ENCODE data around the gene LIMS2. TPM values are rescaled to one million over a fixed set of nuclear protein-coding genes. Genes with fewer than 3 reads are reported as not detected.

LIMS2 gene
- total and polyA plus RNA-seq, 5 donors: 163 to 224 (median 200) TPM

GRCh38 chr2:127683757-127684156 is 8.4 kb upstream of the LIMS2 start:
- Histone ChIP-seq H3K27me3 (ENCODE audit: control insufficient read depth, insufficient read depth) (no peaks in the 10 kb centered on the region), H3K9me3 (ENCODE audit: control insufficient read depth, low read length) (no peaks in the 10 kb centered on the region), H3K4me3 (ENCODE audit: low read length) (no peak overlapping the region), H3K27ac (ENCODE audit: low read length) (no peak overlapping the region), H3K4me1 (ENCODE audit: control insufficient read depth, insufficient read depth, low read length) (peaks cover 1% of the 10 kb centered on the region)
- peak in 1 of 3 donors; percentile 57 for DNase-seq
- ATAC-seq: peak in 1 of 2 donors; percentile 26
- intact Hi-C loops (cut with DNase I): loop anchor here in 1 of 4 donors (5.0 kb wide), 1 partner anchor 91 kb away; no protein-coding TSS in a partner anchor
- WGBS: 38% methylated on average over 15 of the region's 15 CpGs

GRCh38 chr2:127683056-127683455 is 7.7 kb upstream of the LIMS2 start:
- peaks cover 1% of the 10 kb centered on the region for H3K4me1 ChIP-seq (ENCODE audit: control insufficient read depth, insufficient read depth, low read length)
- no peak overlapping the region for H3K27ac ChIP-seq (ENCODE audit: low read length)
- DNase-seq (no peak), ATAC-seq (no peak)
- H3K27me3 ChIP-seq (ENCODE audit: control insufficient read depth, insufficient read depth): no peaks in the 10 kb centered on the region
- intact Hi-C loops (cut with DNase I): loop anchor here in 1 of 4 donors (5.0 kb wide), 1 partner anchor 91 kb away; no protein-coding TSS in a partner anchor
- no peak overlapping the region for H3K4me3 ChIP-seq (ENCODE audit: low read length)
- H3K9me3 ChIP-seq (ENCODE audit: control insufficient read depth, low read length): no peaks in the 10 kb centered on the region

GRCh38 chr2:127681976-127682857 is 6.9 kb upstream of the LIMS2 start:
- no peak overlapping the region for H3K4me3 ChIP-seq (ENCODE audit: low read length)
- H3K27ac ChIP-seq (ENCODE audit: low read length): no peak overlapping the region
- no peaks in the 10 kb centered on the region for H3K27me3 ChIP-seq (ENCODE audit: control insufficient read depth, insufficient read depth)
- H3K9me3 ChIP-seq (ENCODE audit: control insufficient read depth, low read length): no peaks in the 10 kb centered on the region
- WGBS: 72% methylated on average over 6 of the region's 6 CpGs
- H3K4me1 ChIP-seq (ENCODE audit: control insufficient read depth, insufficient read depth, low read length): peaks cover 1% of the 10 kb centered on the region
- no peak for DNase-seq
- no peak for ATAC-seq
- intact Hi-C loops (cut with DNase I): loop anchor here in 1 of 4 donors (5.0 kb wide), 1 partner anchor 90 kb away; no protein-coding TSS in a partner anchor

- Histone ChIP-seq H3K4me1 (ENCODE audit: control insufficient read depth, insufficient read depth, low read length) (peaks cover 3% of the 10 kb centered on the region), H3K9me3 (ENCODE audit: control insufficient read depth, low read length) (no peaks in the 10 kb centered on the region), H3K4me3 (ENCODE audit: low read length) (peak overlapping the region; percentile 45), H3K27me3 (ENCODE audit: control insufficient read depth, insufficient read depth) (no peaks in the 10 kb centered on the region), H3K27ac (ENCODE audit: low read length) (peak overlapping the region; percentile 15)
- peak; percentile 57 to 73 for ATAC-seq
- DNase-seq: peak; percentile 60 to 88 (median 79)
- WGBS: 25% methylated on average over 25 of the region's 25 CpGs
- intact Hi-C loops (cut with DNase I): loop anchor here in 1 of 4 donors (5.0 kb wide), 1 partner anchor 89 kb away; no protein-coding TSS in a partner anchor
Measured at GRCh38 chr2:127681288-127681804, 6.0 kb upstream of the LIMS2 start.

GRCh38 chr2:127680706-127681287 is 5.5 kb upstream of the LIMS2 start:
- no peaks in the 10 kb centered on the region for H3K27me3 ChIP-seq (ENCODE audit: control insufficient read depth, insufficient read depth)
- peak overlapping the region; percentile 15 for H3K27ac ChIP-seq (ENCODE audit: low read length)
- WGBS: 69% methylated on average over 19 of the region's 19 CpGs
- DNase-seq: no peak
- no peaks in the 10 kb centered on the region for H3K9me3 ChIP-seq (ENCODE audit: control insufficient read depth, low read length)
- peak overlapping the region; percentile 45 for H3K4me3 ChIP-seq (ENCODE audit: low read length)
- peaks cover 3% of the 10 kb centered on the region for H3K4me1 ChIP-seq (ENCODE audit: control insufficient read depth, insufficient read depth, low read length)
- intact Hi-C loops (cut with DNase I): loop anchor here in 1 of 4 donors (5.0 kb wide), 1 partner anchor 88 kb away; no protein-coding TSS in a partner anchor
- ATAC-seq: peak in 1 of 2 donors; percentile 10

- peak overlapping the region; percentile 45 for H3K4me3 ChIP-seq (ENCODE audit: low read length)
- H3K4me1 ChIP-seq (ENCODE audit: control insufficient read depth, insufficient read depth, low read length): peaks cover 2% of the 10 kb centered on the region
- H3K27me3 ChIP-seq (ENCODE audit: control insufficient read depth, insufficient read depth): no peaks in the 10 kb centered on the region
- intact Hi-C loops (cut with DNase I): loop anchor here in 1 of 4 donors (5.0 kb wide), 1 partner anchor 88 kb away; no protein-coding TSS in a partner anchor
- H3K9me3 ChIP-seq (ENCODE audit: control insufficient read depth, low read length): no peaks in the 10 kb centered on the region
- DNase-seq: no peak
- 85% methylated on average over 15 of the region's 15 CpGs for WGBS
- no peak overlapping the region for H3K27ac ChIP-seq (ENCODE audit: low read length)
- no peak for ATAC-seq
Measured at GRCh38 chr2:127679680-127680361, 4.5 kb upstream of the LIMS2 start.

GRCh38 chr2:127678991-127679390 is 3.7 kb upstream of the LIMS2 start:
- intact Hi-C loops (cut with DNase I): no loop called here
- no peak for ATAC-seq
- peak in 1 of 3 donors; percentile 46 for DNase-seq
- H3K4me3 ChIP-seq (ENCODE audit: low read length): no peak overlapping the region
- no peaks in the 10 kb centered on the region for H3K9me3 ChIP-seq (ENCODE audit: control insufficient read depth, low read length)
- H3K27ac ChIP-seq (ENCODE audit: low read length): no peak overlapping the region
- H3K27me3 ChIP-seq (ENCODE audit: control insufficient read depth, insufficient read depth): no peaks in the 10 kb centered on the region
- H3K4me1 ChIP-seq (ENCODE audit: control insufficient read depth, insufficient read depth, low read length): peaks cover 2% of the 10 kb centered on the region
- WGBS: 80% methylated on average over 6 of the region's 6 CpGs

GRCh38 chr2:127678531-127678930 is 3.2 kb upstream of the LIMS2 start:
- H3K4me3 ChIP-seq (ENCODE audit: low read length): no peak overlapping the region
- ATAC-seq (no peak), DNase-seq (no peak)
- H3K4me1 ChIP-seq (ENCODE audit: control insufficient read depth, insufficient read depth, low read length): peaks cover 2% of the 10 kb centered on the region
- WGBS: 89% methylated on average over 10 of the region's 10 CpGs
- no peaks in the 10 kb centered on the region for H3K9me3 ChIP-seq (ENCODE audit: control insufficient read depth, low read length)
- no peak overlapping the region for H3K27ac ChIP-seq (ENCODE audit: low read length)
- no peaks in the 10 kb centered on the region for H3K27me3 ChIP-seq (ENCODE audit: control insufficient read depth, insufficient read depth)
- intact Hi-C loops (cut with DNase I): no loop called here

GRCh38 chr2:127676906-127677305 is 1.6 kb upstream of the LIMS2 start:
- no peak overlapping the region for H3K4me3 ChIP-seq (ENCODE audit: low read length)
- H3K27ac ChIP-seq (ENCODE audit: low read length): no peak overlapping the region
- ATAC-seq (peak in 1 of 2 donors; percentile 30), DNase-seq (peak in 1 of 3 donors; percentile 54)
- no peaks in the 10 kb centered on the region for H3K9me3 ChIP-seq (ENCODE audit: control insufficient read depth, low read length)
- intact Hi-C loops (cut with DNase I): no loop called here
- 71% methylated on average over 2 of the region's 2 CpGs for WGBS
- H3K4me1 ChIP-seq (ENCODE audit: control insufficient read depth, insufficient read depth, low read length): peaks cover 2% of the 10 kb centered on the region
- no peaks in the 10 kb centered on the region for H3K27me3 ChIP-seq (ENCODE audit: control insufficient read depth, insufficient read depth)

GRCh38 chr2:127674241-127675209 is 805 bp downstream of the LIMS2 start:
- Histone ChIP-seq H3K9me3 (ENCODE audit: control insufficient read depth, low read length) (no peaks in the 10 kb centered on the region), H3K27me3 (ENCODE audit: control insufficient read depth, insufficient read depth) (no peaks in the 10 kb centered on the region), H3K4me1 (ENCODE audit: control insufficient read depth, insufficient read depth, low read length) (peaks cover 8% of the 10 kb centered on the region), H3K27ac (ENCODE audit: low read length) (peak overlapping the region; percentile 94), H3K4me3 (ENCODE audit: low read length) (peak overlapping the region; percentile 77)
- DNase-seq (peak; percentile 65 to 86 (median 84)), ATAC-seq (peak; percentile 47 to 50)
- 4% methylated on average over 72 of the region's 72 CpGs for WGBS
- intact Hi-C loops (cut with DNase I): no loop called here
